ENCODE data around the gene KLHL3. TPM values are rescaled to one million over a fixed set of nuclear protein-coding genes. Genes with fewer than 3 reads are reported as not detected.

Gene KLHL3
- total RNA-seq, 2 donors from 2014 or later: 24.6 to 38.2 TPM

DNA sequence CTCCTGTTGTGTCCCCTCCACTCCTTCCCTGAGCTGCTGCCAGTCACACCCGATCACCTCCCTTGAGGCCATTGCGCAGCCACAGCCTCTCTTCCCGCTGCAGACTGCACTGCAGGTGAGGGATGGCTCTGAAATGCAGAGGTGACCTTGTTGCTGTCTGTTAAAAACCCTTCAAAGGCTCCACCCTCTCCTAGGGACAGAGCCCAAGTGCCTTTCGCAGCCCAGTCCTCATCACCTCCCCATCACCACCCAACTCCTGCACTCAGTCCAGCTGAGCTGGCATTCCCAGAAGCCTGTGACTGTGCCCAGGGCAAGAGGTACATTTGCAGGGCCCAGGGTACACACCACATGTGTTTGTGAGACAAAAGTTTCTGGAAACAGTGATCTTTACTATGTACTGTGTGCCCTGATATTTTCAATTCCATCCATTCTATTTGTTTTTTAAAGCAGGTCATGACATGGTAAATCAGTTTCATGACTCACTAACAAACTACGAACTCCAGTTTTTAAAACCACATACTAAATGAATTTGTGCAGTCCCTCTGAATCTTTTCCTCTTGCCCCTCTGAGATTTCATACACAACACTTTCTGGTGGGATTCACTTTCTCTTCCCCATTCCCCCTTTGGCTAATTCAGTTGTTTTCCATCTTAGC, 163.7 kb downstream of the KLHL3 start:
- DNase-seq (ENCODE audit: low spot score): no peak
- no peak overlapping the region for H3K4me3 ChIP-seq
- no peaks in the 10 kb centered on the region for H3K36me3 ChIP-seq
- no peaks in the 10 kb centered on the region for H3K9me3 ChIP-seq
- TF ChIP-seq, protein P1, sequence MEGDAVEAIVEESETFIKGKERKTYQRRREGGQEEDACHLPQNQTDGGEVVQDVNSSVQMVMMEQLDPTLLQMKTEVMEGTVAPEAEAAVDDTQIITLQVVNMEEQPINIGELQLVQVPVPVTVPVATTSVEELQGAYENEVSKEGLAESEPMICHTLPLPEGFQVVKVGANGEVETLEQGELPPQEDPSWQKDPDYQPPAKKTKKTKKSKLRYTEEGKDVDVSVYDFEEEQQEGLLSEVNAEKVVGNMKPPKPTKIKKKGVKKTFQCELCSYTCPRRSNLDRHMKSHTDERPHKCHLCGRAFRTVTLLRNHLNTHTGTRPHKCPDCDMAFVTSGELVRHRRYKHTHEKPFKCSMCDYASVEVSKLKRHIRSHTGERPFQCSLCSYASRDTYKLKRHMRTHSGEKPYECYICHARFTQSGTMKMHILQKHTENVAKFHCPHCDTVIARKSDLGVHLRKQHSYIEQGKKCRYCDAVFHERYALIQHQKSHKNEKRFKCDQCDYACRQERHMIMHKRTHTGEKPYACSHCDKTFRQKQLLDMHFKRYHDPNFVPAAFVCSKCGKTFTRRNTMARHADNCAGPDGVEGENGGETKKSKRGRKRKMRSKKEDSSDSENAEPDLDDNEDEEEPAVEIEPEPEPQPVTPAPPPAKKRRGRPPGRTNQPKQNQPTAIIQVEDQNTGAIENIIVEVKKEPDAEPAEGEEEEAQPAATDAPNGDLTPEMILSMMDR (IDR thresholded peaks at IDR 0.05): no peak
- H3K4me1 ChIP-seq: peaks cover 0 to 5% of the 10 kb centered on the region in 2 donors
- H3K27me3 ChIP-seq: no peaks in the 10 kb centered on the region
- no peak overlapping the region for H3K27ac ChIP-seq

DNA sequence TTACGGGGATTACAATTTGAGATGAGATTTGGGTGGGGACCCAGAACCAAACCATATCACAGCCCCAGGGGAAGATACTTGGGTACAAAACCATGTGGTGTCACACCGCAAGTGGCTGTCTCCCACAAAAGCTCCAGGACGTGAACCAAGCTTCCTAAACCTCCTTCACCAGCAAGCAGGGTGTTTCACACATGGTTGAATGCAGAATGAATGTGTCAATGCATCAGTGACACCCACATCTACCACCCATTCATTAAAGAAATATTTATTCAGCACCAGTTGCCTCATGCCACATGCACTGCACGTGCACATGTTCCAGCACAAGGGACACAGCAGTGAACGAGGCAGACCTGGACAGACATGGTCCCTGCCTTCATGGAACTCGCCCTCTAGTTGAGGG, 165.8 kb downstream of the KLHL3 start:
- Histone ChIP-seq H3K4me1 (peaks cover 0 to 25% of the 10 kb centered on the region in 2 donors), H3K4me3 (no peak overlapping the region), H3K27ac (no peak overlapping the region), H3K36me3 (no peaks in the 10 kb centered on the region), H3K9me3 (no peaks in the 10 kb centered on the region), H3K27me3 (no peaks in the 10 kb centered on the region)
- no peak for DNase-seq (ENCODE audit: low spot score)
- TF ChIP-seq, protein P1 (IDR thresholded peaks at IDR 0.05): no peak

MicroRNAs encoded within 50 kb of the gene (microRNA counts, 767-probe panel; counts per million panel counts)
- microRNA hsa-miR-874: 0 to 496 counts per million in 2 donors

Small RNA genes within 50 kb of the gene (microRNA-seq; reads per million reads assigned to microRNA genes)
- 488 to 571 reads per million in 2 donors for gene MIR874 (ENCODE audit: borderline number of aligned reads in 2 of 2, borderline replicate concordance in 1 of 2)

Other genes with a start within 250 kb of the KLHL3 start
- gene SPOCK1, start 236.8 kb downstream of the KLHL3 start, total RNA-seq: 10 to 100 TPM; 59.8 to 84.5 TPM
- gene HNRNPA0, start 18.3 kb upstream of the KLHL3 start, total RNA-seq: 1 to 10 TPM; 6.9 to 8.6 TPM
- gene MYOT, start 131.8 kb upstream of the KLHL3 start, total RNA-seq: 10 to 100 TPM; 29.7 to 55.4 TPM
- not detected for gene PKD2L2, start 153.4 kb upstream of the KLHL3 start, total RNA-seq